H9 (cell line): ENCODE results near the gene MAPK13. TPM values are rescaled to one million over a fixed set of nuclear protein-coding genes. Genes with fewer than 3 reads are reported as not detected.

Source experiments
- DNase-seq: peaks from one replicate; pipeline ENCODE4 v3.0.0-alpha.2; 2017
- H2AFZ ChIP-seq: one replicate; pipeline ENCODE4 v1.6.1; 2013; ENCODE audit warnings: mild to moderate bottlenecking, low read length, control low read depth, moderate library complexity
- H2AK5ac ChIP-seq: 2 replicates; pipeline ENCODE4 v1.6.1; 2013; ENCODE audit warnings: low read length, control low read depth, mixed read lengths; ENCODE audit not compliant: insufficient read length
- H2BK120ac ChIP-seq: one replicate; pipeline ENCODE4 v1.6.1; 2013; ENCODE audit warnings: low read depth, mild to moderate bottlenecking, low read length, control low read depth, inconsistent platforms; ENCODE audit not compliant: poor library complexity, severe bottlenecking
- H2BK12ac ChIP-seq: 2 replicates; pipeline ENCODE4 v1.6.1; 2013; ENCODE audit warnings: low read length, control low read depth, mixed read lengths, low read depth; ENCODE audit not compliant: insufficient read length
- H2BK15ac ChIP-seq: 2 replicates; pipeline ENCODE4 v1.6.1; 2013; ENCODE audit warnings: low read depth, low read length, control low read depth
- H2BK20ac ChIP-seq: one replicate; pipeline ENCODE4 v1.6.1; 2013; ENCODE audit warnings: low read depth, mild to moderate bottlenecking, low read length, control low read depth, inconsistent platforms; ENCODE audit not compliant: poor library complexity, severe bottlenecking
- H2BK5ac ChIP-seq: 2 replicates; pipeline ENCODE4 v1.6.1; 2013; ENCODE audit warnings: low read length, control low read depth, mixed read lengths; ENCODE audit not compliant: insufficient read length
- H3K14ac ChIP-seq: 2 replicates; pipeline ENCODE4 v1.6.1; 2013; ENCODE audit warnings: low read length, control low read depth; ENCODE audit not compliant: insufficient read depth
- H3K18ac ChIP-seq: 2 replicates; pipeline ENCODE4 v1.6.1; 2013; ENCODE audit warnings: low read depth, mild to moderate bottlenecking, mixed read lengths, low read length, control low read depth; ENCODE audit not compliant: insufficient read length
- H3K23ac ChIP-seq: 2 replicates; pipeline ENCODE4 v1.6.1; 2013; ENCODE audit warnings: low read length, control low read depth, mixed read lengths, low read depth; ENCODE audit not compliant: insufficient read length
- H3K23me2 ChIP-seq: 2 replicates; pipeline ENCODE4 v1.6.1; 2013; ENCODE audit warnings: low read depth, mild to moderate bottlenecking, mixed read lengths, low read length, control low read depth; ENCODE audit not compliant: insufficient read length, poor library complexity, severe bottlenecking
- H3K27ac ChIP-seq: 2 replicates; pipeline ENCODE4 v1.5.1; 2013; ENCODE audit warnings: low read length, control low read depth, mixed read lengths, low read depth; ENCODE audit not compliant: insufficient read length
- H3K27me3 ChIP-seq: 2 replicates; pipeline ENCODE4 v1.6.1; 2013; ENCODE audit warnings: low read length, control low read depth, inconsistent platforms; ENCODE audit not compliant: insufficient read depth
- H3K4ac ChIP-seq: 2 replicates; pipeline ENCODE4 v1.6.1; 2013; ENCODE audit warnings: low read depth, mild to moderate bottlenecking, control low read depth, inconsistent platforms, low read length, moderate library complexity
- H3K4me1 ChIP-seq: 2 replicates; pipeline ENCODE4 v1.6.1; 2013; ENCODE audit warnings: low read length, control low read depth, inconsistent platforms; ENCODE audit not compliant: insufficient read depth
- H3K4me2 ChIP-seq: 2 replicates; pipeline ENCODE4 v1.6.1; 2013; ENCODE audit warnings: low read length, control low read depth, mixed read lengths; ENCODE audit not compliant: insufficient read length, insufficient read depth
- H3K56ac ChIP-seq: 2 replicates; pipeline ENCODE4 v1.6.1; 2013; ENCODE audit warnings: low read depth, mild to moderate bottlenecking, mixed read lengths, low read length, control low read depth; ENCODE audit not compliant: insufficient read length
- H3K79me1 ChIP-seq: 2 replicates; pipeline ENCODE4 v1.6.1; 2013; ENCODE audit warnings: low read depth, mild to moderate bottlenecking, moderate library complexity, low read length, control low read depth, inconsistent platforms; ENCODE audit not compliant: insufficient read depth, poor library complexity, severe bottlenecking
- H3K79me2 ChIP-seq: 2 replicates; pipeline ENCODE4 v1.6.1; 2013; ENCODE audit warnings: low read length, control low read depth, inconsistent platforms; ENCODE audit not compliant: insufficient read depth
- H3K9ac ChIP-seq: 2 replicates; pipeline ENCODE4 v1.6.1; 2013; ENCODE audit warnings: low read length, control low read depth, mixed read lengths; ENCODE audit not compliant: insufficient read length; ENCODE audit errors: extremely low read depth
- H3K9me3 ChIP-seq: one replicate; pipeline ENCODE4 v1.6.1; 2013; ENCODE audit warnings: low read depth, low read length, inconsistent platforms; ENCODE audit not compliant: control insufficient read depth
- H3T11ph ChIP-seq: one replicate; pipeline ENCODE4 v1.6.1; 2013; ENCODE audit warnings: mild to moderate bottlenecking, low read length, control low read depth, inconsistent platforms
- H4K20me1 ChIP-seq: one replicate; pipeline ENCODE4 v1.6.1; 2013; ENCODE audit not compliant: control insufficient read depth, insufficient read length, insufficient read depth
- H4K5ac ChIP-seq: 2 replicates; pipeline ENCODE4 v1.6.1; 2013; ENCODE audit warnings: low read depth, mild to moderate bottlenecking, mixed read lengths, low read length, control low read depth; ENCODE audit not compliant: insufficient read length
- H4K8ac ChIP-seq: replicated peaks from 2 replicates; pipeline ENCODE4 v1.6.1; 2013; ENCODE audit warnings: low read length, control low read depth, mixed read lengths, low read depth; ENCODE audit not compliant: insufficient read length
- H4K91ac ChIP-seq: 2 replicates; pipeline ENCODE4 v1.6.1; 2013; ENCODE audit warnings: low read depth, mild to moderate bottlenecking, moderate library complexity, mixed read lengths, low read length, control low read depth; ENCODE audit not compliant: insufficient read length
- H3K27ac Mint-ChIP-seq, 3 experiments: 2 replicates in 2 of 3; 3 replicates in 1 of 3; pipeline ENCODE4 v1.8.0; 2020 to 2021; ENCODE audit warnings: mixed read lengths in 3 of 3, mild to moderate bottlenecking in 1 of 3, moderate library complexity in 1 of 3
- H3K27me3 Mint-ChIP-seq: 2 replicates; pipeline ENCODE4 v1.8.0; 2021; ENCODE audit warnings: low read depth, mild to moderate bottlenecking, moderate library complexity, mixed read lengths
- H3K36me3 Mint-ChIP-seq, 3 experiments: 2 replicates in 2 of 3; 3 replicates in 1 of 3; pipeline ENCODE4 v1.8.0; 2020 to 2021; ENCODE audit warnings: low read depth in 3 of 3, mixed read lengths in 3 of 3; ENCODE audit not compliant: insufficient read depth in 1 of 3
- H3K4me1 Mint-ChIP-seq, 2 experiments: 2 replicates each; pipeline ENCODE4 v1.8.0; 2020; ENCODE audit warnings: mixed read lengths in 2 of 2
- H3K4me3 Mint-ChIP-seq, 2 experiments: 2 replicates in 1 of 2; 3 replicates in 1 of 2; pipeline ENCODE4 v1.8.0; 2020 to 2021; ENCODE audit warnings: mild to moderate bottlenecking in 2 of 2, mixed read lengths in 2 of 2, moderate library complexity in 1 of 2
- H3K9me3 Mint-ChIP-seq, 2 experiments: 2 replicates in 1 of 2; 3 replicates in 1 of 2; pipeline ENCODE4 v1.8.0; 2020; ENCODE audit warnings: mild to moderate bottlenecking in 2 of 2, mixed read lengths in 2 of 2, moderate library complexity in 1 of 2
- CTCF ChIP-seq: fragments of 200-600 bp; sonication (generic); conservative IDR thresholded peaks from 3 replicates; pipeline ENCODE4 v1.8.0; 2021; ENCODE audit warnings: antibody characterized with exemption, mild to moderate bottlenecking
- WGBS: extraction: QIAGEN DNeasy Blood & Tissue Kit; methylation state at CpG from one replicate; pipeline ENCODE4 v1.1.7; 2013; ENCODE audit warnings: missing lambda C conversion rate, low lambda C conversion rate, mixed read lengths; ENCODE audit not compliant: insufficient read length; ENCODE audit errors: extremely low coverage; 5-methylcytosine and 5-hydroxymethylcytosine counted together
- total RNA-seq: library from RNA; stranded (reverse); gene quantifications from 2 replicates; pipeline ENCODE4 v1.2.1, GENCODE V29; 2021

MAPK13 gene
- total RNA-seq, 1 experiment from 2014 or later = 18.9 TPM

- Histone ChIP-seq H4K8ac (no peak overlapping the region), H3K9me3 (no peaks in the 10 kb centered on the region), H3K4me2 (no peak overlapping the region), H4K20me1 (no peaks in the 10 kb centered on the region), H3K27ac (no peak overlapping the region), H3K27me3 (no peaks in the 10 kb centered on the region), H2BK20ac (no peak overlapping the region), H3K9ac (no peak overlapping the region), H3K4ac (no peak overlapping the region), H3K56ac (no peak overlapping the region), H3K4me1 (no peaks in the 10 kb centered on the region), H3K23me2 (no peaks in the 10 kb centered on the region), H2BK120ac (no peak overlapping the region), H2BK15ac (no peak overlapping the region), H3K79me1 (no peaks in the 10 kb centered on the region), H3T11ph (no peak overlapping the region), H3K79me2 (no peaks in the 10 kb centered on the region), H2BK5ac (no peak overlapping the region), H4K91ac (no peak overlapping the region), H4K5ac (no peak overlapping the region), H2BK12ac (no peak overlapping the region), H3K14ac (no peak overlapping the region), H2AFZ (no peak overlapping the region), H2AK5ac (no peak overlapping the region), H3K18ac (no peak overlapping the region), H3K23ac (no peak overlapping the region)
- Mint-ChIP-seq H3K27me3 (peaks cover 4% of the 10 kb centered on the region; the same call in 1 of the 2 replicates), H3K36me3 (no peaks in the 10 kb centered on the region), H3K4me1 (no peaks in the 10 kb centered on the region), H3K27ac (no peak overlapping the region), H3K4me3 (no peak overlapping the region), H3K9me3 (peaks cover 0 to 3% of the 10 kb centered on the region in 2 experiments; a peak in 1 of 5 replicates)
- no CpG with 5 or more reads among the region's 2 CpGs for WGBS
- TF ChIP-seq CTCF = no peak
- DNase-seq = no peak
Observed at GRCh38 chr6:36170704-36171103, 40.4 kb downstream of the MAPK13 start.
